Natural killer cell (primary cell): ENCODE results near the gene SLC6A3. TPM values are rescaled to one million over a fixed set of nuclear protein-coding genes. Genes with fewer than 3 reads are reported as not detected.

Source experiments
- ATAC-seq, 3 donors: fragments of 150-1000 bp in 2 of 3; fragments of 200-7000 bp in 1 of 3; cut with Tn5 transposase; 1 replicate in 1 of 3; 2 replicates in 2 of 3; pipeline ENCODE4 v1.10.0; 2021; ENCODE audit warnings: mild to moderate bottlenecking in 2 of 3, moderate library complexity in 2 of 3
- DNase-seq, 2 donors: peaks; one replicate each; pipeline versions ENCODE4 v3.0.0 to v3.0.0-alpha.2; 2013 to 2021; ENCODE audit warnings: mixed read lengths in 1 of 2
- H3K27ac ChIP-seq: one replicate; pipeline ENCODE4 v1.5.1; 2013; ENCODE audit warnings: mild to moderate bottlenecking, low read length
- H3K27me3 ChIP-seq: one replicate; pipeline ENCODE4 v1.6.1; 2013; ENCODE audit warnings: low read length; ENCODE audit not compliant: control insufficient read depth, insufficient read depth
- H3K36me3 ChIP-seq: one replicate; pipeline ENCODE4 v1.6.1; 2013; ENCODE audit warnings: low read length; ENCODE audit not compliant: control insufficient read depth, insufficient read depth
- H3K4me1 ChIP-seq: one replicate; pipeline ENCODE4 v1.6.1; 2013; ENCODE audit warnings: low read length; ENCODE audit not compliant: control insufficient read depth, insufficient read depth
- H3K4me3 ChIP-seq: one replicate; pipeline ENCODE4 v1.5.1; 2013; ENCODE audit warnings: low read length
- H3K9me3 ChIP-seq: one replicate; pipeline ENCODE4 v1.6.1; 2013; ENCODE audit warnings: low read length; ENCODE audit not compliant: control insufficient read depth, insufficient read depth
- H3K27ac Mint-ChIP-seq, 2 donors: one replicate each; pipeline ENCODE4 v1.8.0; 2022; ENCODE audit warnings: mild to moderate bottlenecking in 2 of 2, mixed read lengths in 2 of 2, moderate library complexity in 1 of 2
- H3K27me3 Mint-ChIP-seq, 2 donors: one replicate each; pipeline ENCODE4 v1.8.0; 2022; ENCODE audit warnings: low read depth in 2 of 2, mixed read lengths in 2 of 2
- H3K36me3 Mint-ChIP-seq: one replicate; pipeline ENCODE4 v1.8.0; 2022; ENCODE audit warnings: mixed read lengths
- H3K4me1 Mint-ChIP-seq, 2 donors: one replicate each; pipeline ENCODE4 v1.8.0; 2022; ENCODE audit warnings: mixed read lengths in 2 of 2
- H3K4me3 Mint-ChIP-seq: one replicate; pipeline ENCODE4 v1.8.0; 2022; ENCODE audit warnings: mild to moderate bottlenecking, moderate library complexity, mixed read lengths
- H3K9me3 Mint-ChIP-seq, 2 donors: one replicate each; pipeline ENCODE4 v1.8.0; 2022; ENCODE audit warnings: mixed read lengths in 2 of 2
- WGBS: methylation state at CpG from one replicate; pipeline ENCODE4 v1.1.7; 2013; ENCODE audit warnings: missing lambda C conversion rate; ENCODE audit not compliant: insufficient coverage; 5-methylcytosine and 5-hydroxymethylcytosine counted together
- intact Hi-C: fragments of 100-400 bp; cut with micrococcal nuclease; formaldehyde crosslinking; loops from one replicate; pipeline ENCODE4 v1.14.2; 2022
- total RNA-seq, 4 donors: library from RNA; stranded (reverse); fragments of 120-200 nt in 1 of 4; gene quantifications; one replicate each; pipeline versions ENCODE4 v1.2.3 to v1.2.4, GENCODE V29; 2013 to 2022
- TF ChIP-seq, protein P1 (sequence below): fragments of 200-600 bp; IDR thresholded peaks from one replicate; pipeline ENCODE4 v1.8.0; 2022; ENCODE audit warnings: antibody characterized with exemption

SLC6A3 gene
- total RNA-seq, 3 donors from 2014 or later (not counting 1 experiment from before 2014, with no cell fraction given): not detected

DNA sequence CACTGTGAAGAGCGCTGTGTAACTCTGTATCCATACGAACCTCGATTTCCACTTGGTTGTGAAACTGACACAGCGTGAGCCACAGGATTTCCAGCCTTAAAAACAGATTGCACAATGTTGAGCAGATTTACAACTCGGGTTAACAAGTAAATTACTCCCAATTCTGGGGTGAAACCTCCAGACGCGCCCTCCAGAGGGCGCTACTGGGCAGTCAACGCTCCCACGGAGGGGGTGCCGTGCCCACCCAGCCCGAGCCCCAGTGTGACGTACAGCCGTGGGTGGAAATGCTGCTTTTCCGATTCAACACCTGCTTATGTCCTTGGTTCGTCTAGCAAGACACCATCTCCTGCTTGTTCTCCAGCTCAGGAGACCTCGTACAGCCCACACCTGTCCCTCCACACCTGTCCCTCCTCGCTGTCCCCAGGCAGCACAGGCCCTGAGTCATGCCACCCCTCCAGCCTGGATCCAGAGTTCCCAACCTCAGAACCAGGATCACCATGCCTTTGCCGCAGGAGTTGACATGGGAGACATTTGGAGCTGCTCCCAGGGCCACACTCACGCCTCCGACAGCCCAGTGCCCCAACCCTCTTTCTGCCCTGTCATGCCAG is 34.4 kb upstream of the SLC6A3 start:
- Mint-ChIP-seq H3K27ac (peak overlapping the region; percentile 78 to 90), H3K27me3 (no peaks in the 10 kb centered on the region), H3K36me3 (no peaks in the 10 kb centered on the region), H3K9me3 (no peaks in the 10 kb centered on the region), H3K4me3 (no peak overlapping the region), H3K4me1 (peaks cover 19 to 22% of the 10 kb centered on the region in 2 donors)
- DNase-seq (peak; percentile 46 to 78), ATAC-seq (peak; percentile 61 to 72 (median 72))
- intact Hi-C loops: loop anchor here (1.0 kb wide), 1 partner anchor 162 kb away; no protein-coding TSS in a partner anchor
- peaks cover 46% of the 10 kb centered on the region for H3K4me1 ChIP-seq
- H3K27me3 ChIP-seq: no peaks in the 10 kb centered on the region
- 43% methylated on average over 21 of the region's 21 CpGs for WGBS
- TF ChIP-seq, protein P1, sequence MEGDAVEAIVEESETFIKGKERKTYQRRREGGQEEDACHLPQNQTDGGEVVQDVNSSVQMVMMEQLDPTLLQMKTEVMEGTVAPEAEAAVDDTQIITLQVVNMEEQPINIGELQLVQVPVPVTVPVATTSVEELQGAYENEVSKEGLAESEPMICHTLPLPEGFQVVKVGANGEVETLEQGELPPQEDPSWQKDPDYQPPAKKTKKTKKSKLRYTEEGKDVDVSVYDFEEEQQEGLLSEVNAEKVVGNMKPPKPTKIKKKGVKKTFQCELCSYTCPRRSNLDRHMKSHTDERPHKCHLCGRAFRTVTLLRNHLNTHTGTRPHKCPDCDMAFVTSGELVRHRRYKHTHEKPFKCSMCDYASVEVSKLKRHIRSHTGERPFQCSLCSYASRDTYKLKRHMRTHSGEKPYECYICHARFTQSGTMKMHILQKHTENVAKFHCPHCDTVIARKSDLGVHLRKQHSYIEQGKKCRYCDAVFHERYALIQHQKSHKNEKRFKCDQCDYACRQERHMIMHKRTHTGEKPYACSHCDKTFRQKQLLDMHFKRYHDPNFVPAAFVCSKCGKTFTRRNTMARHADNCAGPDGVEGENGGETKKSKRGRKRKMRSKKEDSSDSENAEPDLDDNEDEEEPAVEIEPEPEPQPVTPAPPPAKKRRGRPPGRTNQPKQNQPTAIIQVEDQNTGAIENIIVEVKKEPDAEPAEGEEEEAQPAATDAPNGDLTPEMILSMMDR: peak; percentile 74
- peaks cover 75% of the 10 kb centered on the region for H3K36me3 ChIP-seq
- H3K4me3 ChIP-seq: no peak overlapping the region
- H3K9me3 ChIP-seq: no peaks in the 10 kb centered on the region
- H3K27ac ChIP-seq: peak overlapping the region; percentile 65

DNA sequence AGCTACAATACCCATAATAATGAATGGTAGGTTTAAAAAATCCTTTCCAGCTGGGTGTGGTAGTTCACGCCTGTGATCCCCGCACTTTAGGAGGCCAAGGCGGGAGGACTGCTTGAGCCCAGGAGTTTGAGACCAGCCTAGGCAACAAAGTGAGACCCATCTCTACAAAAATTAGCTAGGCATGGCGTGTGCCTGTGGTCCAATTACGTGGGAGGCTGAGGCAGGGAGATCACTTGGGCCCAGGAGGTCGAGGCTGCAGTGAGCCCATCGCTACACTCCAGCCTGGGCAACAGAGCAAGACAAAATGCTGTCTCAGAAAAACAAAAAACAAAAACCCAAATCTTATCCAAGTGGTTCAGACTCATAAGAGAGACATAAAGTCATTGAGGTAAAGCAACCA is 33.8 kb upstream of the SLC6A3 start:
- Mint-ChIP-seq H3K4me3 (no peak overlapping the region), H3K4me1 (peaks cover 19 to 22% of the 10 kb centered on the region in 2 donors), H3K27ac (peak overlapping the region; percentile 68 to 90), H3K27me3 (no peaks in the 10 kb centered on the region), H3K9me3 (no peaks in the 10 kb centered on the region), H3K36me3 (no peaks in the 10 kb centered on the region)
- no peak for DNase-seq
- Histone ChIP-seq H3K27me3 (no peaks in the 10 kb centered on the region), H3K36me3 (peaks cover 81% of the 10 kb centered on the region), H3K4me1 (peaks cover 41% of the 10 kb centered on the region), H3K27ac (peak overlapping the region; percentile 17), H3K4me3 (no peak overlapping the region), H3K9me3 (no peaks in the 10 kb centered on the region)
- TF ChIP-seq, protein P1: no peak
- ATAC-seq: no peak
- intact Hi-C loops: loop anchor here (1.0 kb wide), 1 partner anchor 162 kb away; no protein-coding TSS in a partner anchor
- 94% methylated on average over 7 of the region's 7 CpGs for WGBS

DNA sequence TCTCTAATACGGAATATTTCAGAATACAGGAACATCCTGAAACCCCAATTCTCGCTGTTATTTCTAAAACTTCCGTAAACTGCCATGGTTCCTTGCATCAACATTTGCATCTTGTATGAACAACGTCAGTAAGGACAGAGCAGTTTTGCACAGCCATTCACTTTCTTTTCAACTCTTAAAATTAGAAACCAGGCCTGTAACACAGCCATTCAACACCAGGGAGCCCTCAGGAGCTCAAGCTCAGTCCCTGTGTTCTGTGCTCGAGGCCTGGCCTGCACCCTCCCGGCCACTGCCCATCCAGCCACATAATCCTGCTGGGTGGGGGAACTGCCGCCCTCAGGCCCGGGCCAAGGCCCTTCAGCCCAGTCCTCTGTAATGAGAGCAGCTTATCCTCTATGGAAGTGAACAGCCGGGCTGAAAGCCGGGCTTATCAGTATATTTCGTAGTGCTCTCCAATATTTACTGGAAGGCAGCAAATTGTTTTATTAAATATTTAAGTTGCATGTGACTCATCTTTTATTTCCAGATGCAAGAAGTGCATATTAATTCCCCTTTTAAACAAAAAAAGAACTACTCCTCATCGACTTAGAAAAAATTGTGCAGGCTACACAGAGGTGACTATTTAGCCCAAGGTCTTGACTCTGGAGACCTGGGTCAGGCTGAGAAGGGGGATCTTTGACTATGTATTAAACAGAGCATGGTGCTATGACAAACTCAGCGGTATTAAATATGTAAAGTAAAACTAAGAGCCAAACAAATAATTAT is 33.2 kb upstream of the SLC6A3 start:
- Histone ChIP-seq H3K4me1 (peaks cover 40% of the 10 kb centered on the region), H3K27ac (no peak overlapping the region), H3K9me3 (no peaks in the 10 kb centered on the region), H3K4me3 (no peak overlapping the region), H3K27me3 (no peaks in the 10 kb centered on the region), H3K36me3 (peaks cover 86% of the 10 kb centered on the region)
- no peak for ATAC-seq
- Mint-ChIP-seq H3K27me3 (no peaks in the 10 kb centered on the region), H3K9me3 (no peaks in the 10 kb centered on the region), H3K27ac (peak overlapping the region; percentile 68 to 90), H3K4me1 (peaks cover 19 to 23% of the 10 kb centered on the region in 2 donors), H3K4me3 (no peak overlapping the region), H3K36me3 (no peaks in the 10 kb centered on the region)
- intact Hi-C loops: loop anchor here (1.0 kb wide), 1 partner anchor 163 kb away; no protein-coding TSS in a partner anchor
- TF ChIP-seq, protein P1: no peak
- no peak for DNase-seq
- WGBS: 97% methylated on average over 13 of the region's 13 CpGs
